Stimulated activated CD4-positive, alpha-beta T cell treated with anti-CD3 and anti-CD28 coated beads, Interleukin-1b, Interleukin-23, amount 100 ng/mL, for 24 hours (primary cell): ENCODE results near the gene SPEM1.

ENCODE experiments used
- DNase-seq, 4 experiments: peaks; one replicate each; pipeline ENCODE4 v3.0.0-alpha.2; 2020; ENCODE audit warnings: low read depth in 4 of 4, low spot score in 1 of 4

SPEM1 gene

DNA sequence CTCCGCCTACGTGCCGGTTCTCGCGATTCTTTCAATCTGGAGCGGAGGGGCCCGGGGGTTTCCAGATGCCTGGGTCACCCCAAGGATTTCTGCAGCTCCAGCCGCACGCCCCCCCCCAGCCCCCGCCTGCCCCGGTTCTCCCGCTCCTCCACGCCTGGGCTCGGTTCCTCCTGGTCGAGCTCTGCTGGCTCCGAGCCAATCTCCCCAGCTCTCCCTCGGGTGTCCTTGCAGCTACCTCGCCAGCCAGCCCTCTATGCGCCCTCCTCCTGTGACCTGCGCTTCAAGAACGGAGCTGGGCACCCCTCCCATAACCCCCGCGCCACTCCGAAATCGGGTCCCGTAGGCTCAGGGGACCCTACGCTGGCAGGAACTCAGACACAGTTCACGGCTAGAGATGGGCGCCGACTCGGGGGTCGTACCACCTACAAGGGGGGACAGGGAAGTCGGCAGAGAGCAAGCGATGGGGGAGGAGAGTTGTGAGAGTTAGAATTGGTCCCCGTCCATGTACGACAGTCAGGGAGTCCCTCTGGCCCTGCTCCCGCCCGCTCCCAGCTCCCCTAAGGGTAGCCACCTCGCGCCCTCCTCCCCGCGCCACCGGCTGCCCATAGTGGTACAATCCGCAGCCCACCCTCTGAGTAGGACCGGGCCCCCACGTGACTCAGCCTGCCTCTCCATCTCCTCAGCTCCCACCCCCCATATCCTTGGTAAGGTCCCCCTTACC lies 20.1 kb downstream of the SPEM1 start:
- DNase-seq = peak in 1 of 4 experiments; percentile 51

DNA sequence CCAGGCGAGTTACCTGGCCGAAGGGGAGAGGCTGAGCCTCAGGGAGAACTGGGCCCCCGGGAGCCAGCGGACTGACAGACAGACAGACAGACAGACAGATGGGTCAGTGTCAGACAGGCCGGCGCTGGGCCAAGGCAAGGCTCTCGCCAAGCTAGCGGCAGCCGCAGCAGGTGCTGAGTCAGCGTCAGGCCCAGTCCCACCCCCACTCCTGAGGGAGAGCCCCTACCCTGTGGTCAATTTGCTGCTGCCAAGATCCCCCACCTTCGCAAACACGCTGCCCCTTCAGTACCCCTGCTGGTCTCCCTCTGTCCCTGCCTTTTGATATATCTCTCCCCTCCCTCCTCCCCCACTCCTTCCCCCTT lies 20.7 kb downstream of the SPEM1 start:
- no peak for DNase-seq

DNA sequence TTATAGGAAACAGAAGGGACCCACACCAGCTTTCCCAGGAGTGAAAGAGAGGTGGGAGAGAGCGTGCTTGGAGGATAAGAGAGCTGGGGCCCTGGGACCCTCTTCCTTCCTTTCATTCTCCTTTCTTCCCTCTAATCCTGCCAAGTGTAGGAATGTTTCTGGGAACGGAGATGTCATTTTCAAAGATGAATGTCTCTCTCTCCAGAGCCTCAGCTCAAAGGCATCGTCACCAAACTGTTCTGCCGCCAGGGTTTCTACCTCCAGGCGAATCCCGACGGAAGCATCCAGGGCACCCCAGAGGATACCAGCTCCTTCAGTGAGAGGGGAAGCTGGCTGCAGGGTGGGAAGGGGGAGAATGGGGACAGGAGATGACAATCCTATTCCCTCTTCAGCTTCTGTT lies 21.1 kb downstream of the SPEM1 start:
- no peak for DNase-seq

DNA sequence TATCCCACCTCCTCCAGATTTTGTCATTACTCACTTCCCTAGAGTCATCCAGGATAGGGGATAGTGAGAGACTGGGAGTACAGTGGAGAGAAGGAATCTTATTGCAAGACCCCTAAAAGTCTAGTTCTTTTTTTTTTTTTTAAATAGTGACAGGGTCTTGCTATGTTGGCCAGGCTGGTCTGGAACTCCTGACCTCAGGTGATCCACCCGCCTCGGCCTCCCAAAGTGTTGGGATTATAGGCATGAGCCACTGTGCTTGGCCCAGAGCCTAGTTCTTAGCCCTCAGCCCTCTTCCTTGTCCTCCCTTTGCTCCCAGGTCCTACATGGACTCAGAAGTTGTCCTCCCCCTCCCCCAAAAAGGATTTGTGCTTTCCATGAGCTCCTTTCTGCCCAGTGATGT lies 22.0 kb downstream of the SPEM1 start:
- no peak for DNase-seq

DNA sequence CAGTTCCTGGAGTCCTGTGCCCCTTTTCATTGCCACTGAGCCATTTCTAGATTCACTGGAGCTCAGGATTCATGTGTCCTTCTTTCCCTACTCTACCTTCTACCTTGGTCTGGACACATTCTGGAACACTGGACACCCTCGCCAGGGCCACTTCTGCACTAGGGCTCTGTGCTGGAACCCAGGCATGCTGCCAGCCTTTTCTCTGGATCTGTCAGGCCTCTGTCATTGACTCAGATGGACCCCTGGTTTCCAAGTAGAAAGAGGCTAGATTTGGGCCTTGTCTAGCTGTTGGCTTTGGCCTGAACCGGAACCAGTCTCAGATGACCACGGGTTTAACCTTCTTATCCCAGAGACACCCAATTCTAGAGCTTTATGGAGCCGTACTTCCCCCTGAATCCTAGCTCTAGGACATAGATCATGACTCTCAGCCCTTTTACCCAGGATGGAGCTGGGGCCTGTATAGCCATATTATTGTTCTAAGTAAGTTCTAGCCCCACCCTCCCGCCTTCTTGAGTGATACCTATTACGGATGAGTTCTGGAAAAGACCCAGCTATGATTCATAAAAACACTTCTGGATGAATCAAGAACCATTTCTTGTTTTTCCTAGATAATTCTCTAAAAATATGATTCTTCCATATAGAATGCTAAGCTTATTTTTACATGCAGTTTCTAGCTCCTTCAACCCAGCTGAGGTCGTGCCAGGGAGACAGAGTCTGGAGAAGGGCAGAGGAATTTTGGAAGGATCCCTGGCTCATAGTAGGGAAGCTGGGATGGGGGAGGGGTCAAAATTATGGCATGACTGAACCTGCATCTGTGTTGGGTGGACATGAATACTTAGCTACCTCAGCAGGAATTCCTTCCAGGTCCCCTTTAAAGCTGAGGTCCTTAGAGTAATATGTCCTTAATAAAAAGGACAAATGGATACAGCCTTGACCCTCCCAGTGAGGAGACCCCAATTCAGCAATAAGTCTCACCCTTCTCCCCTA lies 23.7 kb downstream of the SPEM1 start:
- no peak for DNase-seq

DNA sequence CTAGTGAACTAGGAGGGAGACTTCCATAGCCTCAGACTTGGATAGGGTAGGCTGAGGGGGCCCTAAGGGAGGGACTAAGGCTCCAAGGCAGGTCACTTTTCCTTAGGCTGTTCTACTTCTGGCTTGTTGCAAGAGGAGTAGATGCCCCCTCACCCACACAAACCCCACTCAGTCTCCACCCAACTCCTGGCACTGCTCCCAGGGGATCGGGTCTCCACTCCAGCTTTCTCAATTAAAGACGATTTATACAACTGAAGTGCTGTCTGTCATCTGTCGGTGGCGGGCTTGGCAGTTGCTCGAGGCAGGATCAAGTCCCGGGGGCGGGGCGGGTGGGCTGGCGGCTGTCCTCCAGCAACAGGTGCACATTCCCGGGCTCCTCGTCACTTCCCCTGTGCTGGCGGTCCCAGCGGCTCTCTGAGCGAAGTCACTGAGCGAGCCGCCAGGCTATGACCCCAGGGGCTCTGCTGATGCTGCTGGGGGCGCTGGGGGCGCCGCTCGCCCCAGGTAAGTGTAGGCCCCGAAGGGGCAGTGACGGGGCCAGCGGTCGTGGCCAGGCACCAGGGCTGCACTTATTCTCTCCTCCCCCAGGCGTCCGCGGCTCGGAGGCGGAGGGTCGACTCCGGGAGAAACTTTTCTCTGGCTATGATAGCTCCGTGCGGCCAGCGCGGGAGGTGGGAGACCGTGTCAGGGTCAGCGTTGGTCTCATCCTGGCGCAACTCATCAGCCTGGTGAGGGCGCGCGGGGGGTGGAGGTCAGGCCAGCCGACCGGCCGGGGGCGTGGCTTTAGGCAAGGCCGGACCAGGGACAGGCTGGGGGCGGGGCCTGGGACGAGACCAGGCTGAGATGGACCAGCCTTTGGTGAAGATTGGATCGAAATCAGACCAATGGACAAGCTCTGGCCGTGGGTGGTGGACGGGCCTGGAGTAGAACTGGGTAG lies 24.8 kb downstream of the SPEM1 start, which contains the start of gene CHRNB1:
Gene CHRNB1, plus strand, starts transcription at position 380 of the 937 bp plus-strand sequence. Its CDS starts 67 bp downstream, at position 447.
- no peak for DNase-seq

DNA sequence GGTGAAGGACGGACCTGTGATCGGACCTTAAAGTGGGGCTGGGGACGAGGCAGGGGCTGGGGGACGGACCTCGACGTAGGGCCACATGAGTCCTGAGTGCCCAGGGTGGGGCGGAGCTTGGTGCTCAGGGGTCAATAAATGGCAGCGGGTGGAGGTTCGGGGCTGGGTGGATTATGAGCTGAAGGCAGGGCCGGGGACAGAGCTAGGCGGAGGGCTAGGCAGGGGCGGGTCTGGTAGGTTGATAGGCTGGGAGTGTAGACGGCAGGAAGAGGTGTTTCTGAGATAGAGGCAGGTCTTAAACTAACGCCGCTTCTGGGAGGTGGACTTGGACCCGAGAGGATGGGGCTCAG lies 25.5 kb downstream of the SPEM1 start:
- no peak for DNase-seq

DNA sequence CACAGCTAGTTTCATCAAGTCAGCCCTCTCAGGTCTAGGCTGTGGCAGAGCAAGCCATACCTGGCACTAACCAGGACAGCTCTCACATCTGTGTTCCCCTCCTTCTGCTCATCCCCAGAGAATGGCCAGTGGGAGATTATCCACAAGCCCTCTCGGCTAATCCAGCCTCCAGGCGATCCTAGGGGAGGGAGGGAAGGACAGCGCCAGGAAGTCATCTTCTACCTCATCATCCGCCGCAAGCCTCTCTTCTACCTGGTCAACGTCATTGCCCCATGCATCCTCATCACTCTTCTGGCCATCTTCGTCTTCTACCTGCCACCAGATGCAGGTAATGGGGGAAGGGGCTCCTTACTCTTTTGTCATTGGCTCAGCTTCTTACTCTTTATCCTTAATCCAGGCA lies 28.3 kb downstream of the SPEM1 start:
- DNase-seq = no peak

DNA sequence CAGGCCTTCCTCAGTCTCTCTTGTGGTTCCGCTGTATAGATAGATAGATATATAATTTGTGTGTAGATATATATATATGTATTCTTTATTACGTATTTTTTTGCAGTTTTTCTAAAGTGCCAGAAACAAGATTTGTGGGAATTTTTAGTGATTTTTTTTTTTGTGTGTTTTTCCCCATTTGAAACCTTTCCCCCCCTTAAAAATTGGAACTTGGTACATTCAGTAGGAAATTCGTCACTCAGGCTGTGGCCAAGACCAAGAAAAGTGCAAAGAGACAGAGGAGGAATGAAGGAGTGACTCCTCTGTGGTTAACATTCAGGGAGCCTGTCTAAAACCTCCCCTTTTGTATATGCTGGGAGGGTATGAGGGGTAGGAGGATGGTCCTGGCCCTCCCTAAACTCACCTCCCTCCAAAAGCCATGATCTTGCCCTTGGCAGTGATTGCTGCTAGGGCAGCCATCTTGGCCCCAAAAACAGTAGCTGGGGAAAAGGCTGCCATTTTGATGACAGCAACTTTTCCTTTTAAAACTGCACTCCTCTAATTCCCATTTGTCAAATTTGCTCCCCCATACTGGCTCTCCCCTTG lies 39.9 kb downstream of the SPEM1 start:
- no peak for DNase-seq

DNA sequence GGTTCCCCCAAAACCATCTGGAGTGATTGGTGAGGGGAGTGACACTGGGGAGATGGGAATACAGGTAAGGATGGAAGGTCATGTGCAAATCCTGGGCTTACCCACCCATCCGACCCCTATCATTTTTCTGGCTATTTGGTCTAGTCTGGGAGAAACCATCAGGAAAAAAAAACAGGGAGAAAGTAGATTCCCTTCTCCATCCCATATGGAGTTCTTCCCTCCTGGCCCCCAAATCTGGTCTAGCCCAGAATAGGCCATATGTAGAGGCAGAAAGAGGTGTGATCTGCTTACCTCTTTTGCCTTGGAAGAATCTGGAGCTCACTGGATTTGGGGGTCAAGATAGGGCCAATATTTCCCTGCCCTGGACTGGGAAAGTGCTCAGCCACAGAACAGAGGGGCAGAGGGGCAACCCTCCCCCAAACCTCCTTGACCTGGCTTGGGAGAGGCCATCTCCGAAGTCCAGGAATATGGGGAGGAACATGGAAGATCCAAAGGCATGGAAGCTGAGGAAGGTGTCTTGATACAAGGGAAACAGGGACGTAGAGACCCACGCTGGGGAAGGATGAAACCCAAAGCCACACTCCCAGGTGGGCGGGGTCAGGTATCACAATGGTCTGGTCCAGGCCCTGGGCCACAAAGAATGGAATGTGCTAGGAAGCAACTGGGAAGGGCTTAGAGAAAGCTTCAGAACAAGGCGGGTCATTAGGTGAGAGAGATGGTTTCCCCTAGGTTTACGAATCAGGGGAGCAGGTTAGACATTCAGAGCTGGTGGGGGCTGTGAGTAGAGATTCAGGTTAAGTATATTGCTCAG lies 40.9 kb downstream of the SPEM1 start:
- DNase-seq = no peak

DNA sequence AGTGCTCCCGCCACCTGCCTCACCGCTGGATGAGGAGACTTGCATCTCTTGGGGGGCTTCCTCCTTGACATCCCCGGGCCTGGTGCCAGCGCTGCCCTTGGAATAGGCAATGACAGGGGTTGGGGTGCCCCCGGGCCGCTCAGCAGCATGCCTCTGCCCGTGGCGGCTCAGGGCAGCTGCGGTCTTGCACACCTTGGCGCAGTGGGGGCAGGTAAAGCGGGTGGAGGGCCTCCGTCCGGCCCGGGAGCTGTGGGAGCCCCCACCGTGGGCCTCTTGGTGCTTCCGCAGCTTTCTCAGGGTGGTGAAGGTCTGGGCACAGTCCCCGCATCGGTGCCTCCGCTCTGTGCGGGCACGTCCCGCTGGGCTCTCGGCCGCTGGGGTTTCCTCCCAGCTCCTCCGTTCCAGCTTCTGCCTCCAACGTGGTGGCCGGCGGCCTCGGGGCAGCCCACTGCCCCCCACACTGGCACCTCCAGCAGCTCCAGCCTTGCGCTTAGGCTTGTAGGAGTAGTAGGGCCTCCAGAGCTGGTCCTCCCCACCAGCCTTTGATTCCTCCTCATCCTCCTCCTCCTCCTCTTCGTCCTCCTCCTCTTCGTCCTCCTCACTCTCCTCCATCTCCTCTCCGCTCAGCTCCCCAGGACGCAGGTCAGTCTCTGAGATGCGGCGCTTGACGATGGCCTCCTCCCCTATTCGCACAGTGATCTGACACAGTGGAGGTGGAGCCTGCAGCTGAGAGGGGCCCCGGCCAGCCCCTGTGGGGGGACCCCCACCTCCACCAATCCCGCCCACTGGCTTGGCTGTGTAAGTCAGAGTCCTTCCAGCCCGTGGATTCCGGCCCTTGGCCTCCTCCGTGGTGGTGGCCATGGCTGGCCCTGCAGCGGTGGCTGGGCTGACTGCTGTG lies 42.6 kb downstream of the SPEM1 start:
- no peak for DNase-seq

DNA sequence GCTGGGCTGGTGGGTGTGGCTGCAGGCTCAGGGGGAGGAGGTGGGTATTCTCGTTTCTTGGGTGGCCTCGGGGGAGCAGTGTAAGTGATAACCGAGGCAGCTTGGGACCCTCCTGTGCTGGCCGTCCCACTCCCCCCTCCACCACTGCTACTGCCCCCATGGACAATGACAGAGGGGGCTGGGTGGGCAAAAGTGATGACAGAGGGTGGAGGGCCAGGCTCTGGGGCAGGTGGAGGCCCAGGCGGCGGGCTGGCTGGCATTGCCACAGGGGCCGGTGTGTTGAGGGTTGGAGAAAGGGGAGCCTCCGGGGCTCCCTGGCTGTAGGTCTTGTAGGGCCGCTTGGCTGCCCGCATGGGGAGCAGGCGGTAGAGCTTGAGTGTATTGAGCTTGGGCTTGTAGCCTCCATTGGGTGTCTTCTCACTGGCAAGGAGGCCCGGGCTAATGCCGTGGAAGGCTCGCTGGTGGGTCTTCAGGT lies 43.3 kb downstream of the SPEM1 start:
- DNase-seq = no peak

DNA sequence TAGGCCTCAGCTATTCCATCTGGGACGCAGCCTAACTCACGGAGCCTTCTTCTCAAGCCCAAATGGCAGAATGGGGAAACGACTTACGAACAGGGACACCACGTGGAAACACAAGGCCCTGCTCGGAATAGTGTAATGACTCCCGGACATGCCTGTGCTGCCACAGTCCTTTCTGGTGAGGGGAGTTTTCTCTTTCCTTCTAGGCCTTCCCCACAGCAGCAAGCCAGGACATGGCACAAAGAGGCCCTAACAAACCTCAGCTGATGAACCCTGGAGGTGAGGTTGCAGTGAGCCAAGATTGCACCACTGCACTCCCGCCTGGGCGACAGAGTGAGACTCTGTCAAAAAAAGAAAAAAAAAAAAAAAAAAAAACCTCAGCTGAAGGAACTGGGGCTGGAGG lies 44.0 kb downstream of the SPEM1 start:
- DNase-seq = no peak

DNA sequence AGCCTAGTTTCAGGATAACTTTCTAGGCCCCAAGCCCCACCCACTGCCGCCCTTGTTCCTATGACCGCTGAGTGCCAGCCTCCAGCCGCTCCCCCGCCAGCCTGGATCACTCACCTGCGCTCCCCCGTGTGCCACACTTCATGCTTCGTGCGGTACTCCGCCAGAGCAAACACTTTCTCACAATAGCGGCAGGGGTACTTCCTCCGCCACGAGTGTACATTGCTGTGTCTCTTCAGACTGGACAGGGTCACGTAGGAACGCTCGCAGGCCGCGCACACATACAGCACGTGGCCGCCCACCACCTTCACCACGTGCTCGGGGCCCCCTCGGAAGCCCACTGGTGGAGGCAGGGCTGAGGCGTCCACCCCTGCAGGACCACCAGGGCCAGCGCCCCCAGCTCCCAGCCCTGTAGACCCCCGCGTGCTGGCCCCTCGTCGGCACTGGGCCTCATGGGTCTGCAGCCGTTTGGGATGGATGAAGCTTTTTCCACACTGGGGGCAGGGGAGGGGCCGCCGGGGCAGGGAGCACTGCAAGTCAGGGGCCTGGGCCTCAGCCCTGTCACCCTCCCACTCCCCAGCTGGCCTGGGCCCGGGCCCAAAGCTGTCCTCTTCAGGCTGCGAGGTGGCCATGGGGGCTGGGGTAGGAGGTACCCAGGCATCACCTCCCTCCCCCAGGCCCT lies 45.6 kb downstream of the SPEM1 start:
- no peak for DNase-seq

DNA sequence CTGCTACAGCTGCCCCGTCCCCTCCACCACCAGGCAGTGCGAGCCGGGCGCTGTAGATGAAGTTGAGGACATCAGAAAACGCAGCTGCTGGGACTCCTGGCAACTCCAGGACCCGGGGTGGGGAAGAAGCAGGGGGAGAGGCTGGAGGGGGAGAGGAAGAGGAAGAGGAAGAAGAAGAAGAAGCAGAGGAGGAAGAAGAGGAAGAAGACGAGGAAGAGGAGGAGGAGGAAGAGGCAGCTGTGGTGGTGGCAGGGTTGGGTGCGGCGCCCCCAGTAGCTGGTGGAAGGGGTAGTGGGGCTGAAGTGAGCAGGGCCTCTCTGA lies 46.2 kb downstream of the SPEM1 start:
- no peak for DNase-seq

DNA sequence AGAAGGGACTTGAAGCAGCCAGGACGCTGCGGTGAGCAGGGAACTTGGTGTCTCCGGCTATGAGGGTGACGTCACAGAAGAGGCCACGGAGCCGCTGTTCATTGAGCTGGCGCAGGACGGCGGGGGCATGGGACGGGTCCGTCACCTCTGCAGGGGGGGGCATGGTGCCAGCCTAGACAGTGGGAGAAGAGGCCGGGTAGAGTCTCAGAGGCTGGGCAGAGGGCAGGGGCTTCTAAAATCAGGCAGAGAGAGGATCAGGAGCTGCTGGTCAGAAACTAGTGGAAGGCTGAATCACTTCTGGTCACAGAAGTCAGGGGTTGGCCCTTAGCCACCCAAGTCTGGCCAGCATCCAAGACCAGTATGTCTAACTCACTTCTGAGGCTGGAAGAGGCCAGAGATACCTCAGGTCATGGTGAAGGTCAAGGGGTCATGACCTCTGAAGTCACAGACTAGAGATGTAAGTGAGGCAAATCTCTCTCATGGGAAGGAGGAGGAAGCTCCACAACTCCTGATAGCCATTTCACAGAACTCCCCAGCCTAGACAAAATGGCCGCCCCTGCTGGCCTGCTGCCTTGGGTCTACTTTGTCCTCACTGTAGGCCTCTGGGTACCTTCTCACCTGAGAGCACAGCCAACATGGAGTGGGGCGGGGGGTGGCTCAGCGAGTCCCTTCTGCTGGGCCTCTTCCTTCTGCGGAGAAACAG lies 46.7 kb downstream of the SPEM1 start:
- DNase-seq = no peak

DNA sequence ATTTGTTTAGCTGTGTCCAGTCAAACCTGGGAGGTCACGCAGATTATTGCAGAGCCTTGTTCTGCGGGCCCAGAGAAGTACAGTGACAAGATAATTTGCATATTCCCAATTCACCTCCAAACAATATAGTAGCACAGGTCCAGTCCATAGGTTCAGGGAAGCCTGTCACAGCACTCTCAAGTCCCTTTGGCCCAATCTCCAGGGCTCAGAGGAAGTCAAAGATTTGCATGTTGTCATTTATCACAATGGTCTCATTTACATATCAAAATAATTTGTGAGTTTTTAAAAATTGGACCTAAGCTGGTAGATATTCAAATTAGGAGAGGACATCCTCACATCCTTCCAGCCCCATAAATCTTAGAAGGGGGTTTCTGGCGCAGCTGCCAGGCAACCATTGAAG lies 47.4 kb downstream of the SPEM1 start:
- no peak for DNase-seq

DNA sequence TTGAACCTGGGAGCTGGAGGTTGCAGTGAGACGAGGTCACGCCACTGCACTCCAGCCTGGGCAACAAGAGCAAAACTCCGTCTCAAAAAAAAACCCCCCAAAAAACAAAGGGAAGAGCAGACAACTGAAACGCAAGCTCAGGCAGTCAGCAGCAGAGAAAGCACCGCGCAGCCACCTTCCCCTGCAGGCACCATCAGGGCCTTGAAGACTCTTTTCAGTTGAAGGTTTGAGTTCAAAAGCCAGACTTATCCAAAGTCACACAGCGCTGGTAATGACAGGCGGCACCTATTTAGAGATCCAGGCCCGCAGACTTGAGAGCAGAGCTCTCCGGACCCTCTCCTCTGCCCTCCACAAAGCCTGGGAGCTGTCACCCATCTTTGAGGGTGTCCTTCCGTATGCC lies 48.2 kb downstream of the SPEM1 start:
- DNase-seq = no peak
